ENCODE results near the gene SMARCD2. TPM values are rescaled to one million over a fixed set of nuclear protein-coding genes. Genes with fewer than 3 reads are reported as not detected.

SMARCD2 gene
- total RNA-seq, 4 donors from 2014 or later, result 234 to 337 (median 309) TPM

GRCh38 chr17:63833741-63834373 lies 8.6 kb downstream of the SMARCD2 start:
- H3K27ac ChIP-seq, result no peak overlapping the region
- 83% methylated on average over 14 of the region's 15 CpGs for WGBS
- peaks cover 83% of the 10 kb centered on the region for H3K36me3 ChIP-seq
- TF ChIP-seq POLR2A (IDR thresholded peaks at IDR 0.05) (no peak), CTCF (IDR thresholded peaks at IDR 0.05) (no peak), EP300 (IDR thresholded peaks at IDR 0.05) (no peak), POLR2AphosphoS5 (IDR thresholded peaks at IDR 0.05) (no peak)
- H3K27me3 ChIP-seq, result no peaks in the 10 kb centered on the region
- no peak for DNase-seq (ENCODE audit: low spot score in 2 of 2)
- peaks cover 53% of the 10 kb centered on the region for H3K4me1 ChIP-seq
- H3K9me3 ChIP-seq, result no peaks in the 10 kb centered on the region
- H3K4me3 ChIP-seq, result no peak overlapping the region

- WGBS, result 69% methylated on average over 14 of the region's 14 CpGs
- Histone ChIP-seq H3K27me3 (no peaks in the 10 kb centered on the region), H3K9me3 (no peaks in the 10 kb centered on the region), H3K27ac (no peak overlapping the region), H3K4me3 (no peak overlapping the region), H3K36me3 (peaks cover 83% of the 10 kb centered on the region), H3K4me1 (peaks cover 53% of the 10 kb centered on the region)
- DNase-seq (ENCODE audit: low spot score in 2 of 2), result no peak
- TF ChIP-seq CTCF (IDR thresholded peaks at IDR 0.05), result no peak
- TF ChIP-seq POLR2AphosphoS5 (IDR thresholded peaks at IDR 0.05), result no peak
These were observed 9.3 kb downstream of the SMARCD2 start for GRCh38 chr17:63833026-63833740.

- TF ChIP-seq CTCF (IDR thresholded peaks at IDR 0.05), result no peak
- no peak for TF ChIP-seq POLR2A (IDR thresholded peaks at IDR 0.05)
- TF ChIP-seq POLR2AphosphoS5 (IDR thresholded peaks at IDR 0.05), result no peak
- no peak for TF ChIP-seq EP300 (IDR thresholded peaks at IDR 0.05)
- Histone ChIP-seq H3K4me1 (peaks cover 49% of the 10 kb centered on the region), H3K27me3 (no peaks in the 10 kb centered on the region), H3K36me3 (peaks cover 81% of the 10 kb centered on the region), H3K27ac (no peak overlapping the region), H3K9me3 (no peaks in the 10 kb centered on the region), H3K4me3 (no peak overlapping the region)
- 55% methylated on average over 2 of the region's 2 CpGs for WGBS
- no peak for DNase-seq (ENCODE audit: low spot score in 2 of 2)
These were observed 10.0 kb downstream of the SMARCD2 start for GRCh38 chr17:63832455-63832854.

GRCh38 chr17:63832014-63832413 lies 10.5 kb downstream of the SMARCD2 start:
- Histone ChIP-seq H3K36me3 (peaks cover 78% of the 10 kb centered on the region), H3K4me1 (peaks cover 45% of the 10 kb centered on the region), H3K9me3 (no peaks in the 10 kb centered on the region), H3K27ac (no peak overlapping the region), H3K27me3 (no peaks in the 10 kb centered on the region), H3K4me3 (no peak overlapping the region)
- 76% methylated on average over 5 of the region's 5 CpGs for WGBS
- no peak for DNase-seq (ENCODE audit: low spot score in 2 of 2)
- no peak for TF ChIP-seq CTCF (IDR thresholded peaks at IDR 0.05)
- no peak for TF ChIP-seq POLR2A (IDR thresholded peaks at IDR 0.05)
- TF ChIP-seq POLR2AphosphoS5 (IDR thresholded peaks at IDR 0.05), result no peak
- TF ChIP-seq EP300 (IDR thresholded peaks at IDR 0.05), result no peak

GRCh38 chr17:63831505-63831904 lies 11.0 kb downstream of the SMARCD2 start:
- Histone ChIP-seq H3K27ac (no peak overlapping the region), H3K27me3 (no peaks in the 10 kb centered on the region), H3K4me3 (no peak overlapping the region), H3K4me1 (peaks cover 40% of the 10 kb centered on the region), H3K36me3 (peaks cover 73% of the 10 kb centered on the region), H3K9me3 (no peaks in the 10 kb centered on the region)
- DNase-seq (ENCODE audit: low spot score in 2 of 2), result no peak
- no peak for TF ChIP-seq CTCF (IDR thresholded peaks at IDR 0.05)
- no peak for TF ChIP-seq EP300 (IDR thresholded peaks at IDR 0.05)
- TF ChIP-seq POLR2AphosphoS5 (IDR thresholded peaks at IDR 0.05), result no peak
- 58% methylated on average over 8 of the region's 8 CpGs for WGBS

Data from suprapubic skin (tissue), 4 donors.